Measurements from ENCODE around the gene MRPL24.
A peak's percentile ranks its signal among the peaks of the same experiment; 100 is the strongest.

Gene MRPL24

GRCh38 chr1:156743367-156744302, 2.7 kb upstream of the MRPL24 start:
- no peak for DNase-seq (ENCODE audit: low read depth in 2 of 2)

- DNase-seq (ENCODE audit: low read depth in 2 of 2), result no peak
Observed at GRCh38 chr1:156742801-156743200, 1.9 kb upstream of the MRPL24 start.

GRCh38 chr1:156742017-156742416, 1.1 kb upstream of the MRPL24 start:
- no peak for DNase-seq (ENCODE audit: low read depth in 2 of 2)

GRCh38 chr1:156741481-156741983, 644 bp upstream of the MRPL24 start:
- no peak for DNase-seq (ENCODE audit: low read depth in 2 of 2)

GRCh38 chr1:156740237-156740740, 599 bp downstream of the MRPL24 start:
- no peak for DNase-seq (ENCODE audit: low read depth in 2 of 2)

- no peak for DNase-seq (ENCODE audit: low read depth in 2 of 2)
Observed at GRCh38 chr1:156738916-156739315, 2.0 kb downstream of the MRPL24 start.

- DNase-seq (ENCODE audit: low read depth in 2 of 2), result no peak
Observed at GRCh38 chr1:156738407-156738806, 2.5 kb downstream of the MRPL24 start.

GRCh38 chr1:156733989-156734584, 6.8 kb downstream of the MRPL24 start:
- DNase-seq (ENCODE audit: low read depth in 2 of 2), result no peak

- peak; percentile 91 to 92 for DNase-seq (ENCODE audit: low read depth in 2 of 2)
Observed at GRCh38 chr1:156728599-156729462, 12.1 kb downstream of the MRPL24 start, which contains the start of gene ISG20L2. ISG20L2 (minus strand) TSS chr1:156728766; CDS start chr1:156727652, 1,114 bp downstream.

GRCh38 chr1:156727926-156728598, 12.8 kb downstream of the MRPL24 start, which contains the start of gene METTL25B:
METTL25B (plus strand) TSS chr1:156728469; CDS start chr1:156729105, 636 bp downstream.
- no peak for DNase-seq (ENCODE audit: low read depth in 2 of 2)

- no peak for DNase-seq (ENCODE audit: low read depth in 2 of 2)
Observed at GRCh38 chr1:156727492-156727891, 13.4 kb downstream of the MRPL24 start.

- no peak for DNase-seq (ENCODE audit: low read depth in 2 of 2)
Observed at GRCh38 chr1:156726549-156727226, 14.2 kb downstream of the MRPL24 start.

GRCh38 chr1:156725683-156726280, 15.1 kb downstream of the MRPL24 start:
- DNase-seq (ENCODE audit: low read depth in 2 of 2), result no peak

- DNase-seq (ENCODE audit: low read depth in 2 of 2), result no peak
Observed at GRCh38 chr1:156721535-156721934, 19.4 kb downstream of the MRPL24 start.

GRCh38 chr1:156721131-156721530, 19.8 kb downstream of the MRPL24 start:
- no peak for DNase-seq (ENCODE audit: low read depth in 2 of 2)

- DNase-seq (ENCODE audit: low read depth in 2 of 2), result no peak
Observed at GRCh38 chr1:156717351-156717750, 23.5 kb downstream of the MRPL24 start.

- DNase-seq (ENCODE audit: low read depth in 2 of 2), result no peak
Observed at GRCh38 chr1:156714830-156715229, 26.1 kb downstream of the MRPL24 start.

GRCh38 chr1:156712626-156713025, 28.3 kb downstream of the MRPL24 start:
- no peak for DNase-seq (ENCODE audit: low read depth in 2 of 2)

- no peak for DNase-seq (ENCODE audit: low read depth in 2 of 2)
Observed at GRCh38 chr1:156711011-156711817, 29.7 kb downstream of the MRPL24 start.
